B cell (primary cell): ENCODE results near the gene IL13RA1.

Experiments
- EZH2 ChIP-seq: IDR thresholded peaks from 2 replicates; pipeline ENCODE4 v1.6.1; 2012; ENCODE audit warnings: borderline replicate concordance, low read depth, mild to moderate bottlenecking, moderate library complexity, low read length; ENCODE audit not compliant: insufficient read depth, poor library complexity, severe bottlenecking
- TF ChIP-seq, protein P1 (sequence below): fragments of 200-600 bp; IDR thresholded peaks from one replicate; pipeline ENCODE4 v1.8.0; 2022; ENCODE audit warnings: antibody characterized with exemption, mild to moderate bottlenecking

DNA sequence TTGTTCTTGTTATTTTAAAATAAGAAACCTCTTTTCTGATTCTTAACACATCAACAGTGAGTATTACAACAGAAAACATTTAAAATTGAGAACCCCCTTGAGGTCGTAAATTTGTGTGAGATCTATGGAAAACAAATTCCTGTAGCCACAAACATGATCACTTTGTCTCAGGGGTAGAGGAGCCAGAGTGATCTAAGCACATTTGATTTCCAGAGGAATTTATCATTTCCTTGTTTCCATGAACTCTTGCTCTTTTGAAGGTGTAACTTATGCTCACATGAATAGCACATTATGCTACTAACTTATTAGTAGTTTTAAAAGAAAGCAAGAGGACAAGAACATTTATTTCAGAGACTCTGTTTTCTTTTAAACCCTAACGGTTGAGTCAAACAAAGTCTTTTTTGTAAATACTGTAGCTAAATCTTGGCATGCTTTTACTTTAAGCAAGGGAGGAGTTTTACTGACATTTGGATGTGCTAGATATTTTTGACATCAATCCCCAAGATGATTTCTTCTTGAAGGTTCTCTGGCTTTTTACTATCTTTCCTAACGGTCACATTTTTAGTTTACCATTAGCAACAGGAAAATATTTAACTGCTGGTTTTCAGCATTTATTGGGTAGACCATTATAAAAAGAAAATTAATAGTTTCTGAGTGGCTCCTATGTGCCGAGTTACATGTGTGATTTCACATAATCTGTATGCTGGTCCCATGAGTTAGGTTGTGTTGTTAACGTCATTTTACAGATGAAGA is 68.3 kb downstream of the IL13RA1 start:
- TF ChIP-seq, protein P1, sequence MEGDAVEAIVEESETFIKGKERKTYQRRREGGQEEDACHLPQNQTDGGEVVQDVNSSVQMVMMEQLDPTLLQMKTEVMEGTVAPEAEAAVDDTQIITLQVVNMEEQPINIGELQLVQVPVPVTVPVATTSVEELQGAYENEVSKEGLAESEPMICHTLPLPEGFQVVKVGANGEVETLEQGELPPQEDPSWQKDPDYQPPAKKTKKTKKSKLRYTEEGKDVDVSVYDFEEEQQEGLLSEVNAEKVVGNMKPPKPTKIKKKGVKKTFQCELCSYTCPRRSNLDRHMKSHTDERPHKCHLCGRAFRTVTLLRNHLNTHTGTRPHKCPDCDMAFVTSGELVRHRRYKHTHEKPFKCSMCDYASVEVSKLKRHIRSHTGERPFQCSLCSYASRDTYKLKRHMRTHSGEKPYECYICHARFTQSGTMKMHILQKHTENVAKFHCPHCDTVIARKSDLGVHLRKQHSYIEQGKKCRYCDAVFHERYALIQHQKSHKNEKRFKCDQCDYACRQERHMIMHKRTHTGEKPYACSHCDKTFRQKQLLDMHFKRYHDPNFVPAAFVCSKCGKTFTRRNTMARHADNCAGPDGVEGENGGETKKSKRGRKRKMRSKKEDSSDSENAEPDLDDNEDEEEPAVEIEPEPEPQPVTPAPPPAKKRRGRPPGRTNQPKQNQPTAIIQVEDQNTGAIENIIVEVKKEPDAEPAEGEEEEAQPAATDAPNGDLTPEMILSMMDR, result no peak
- no peak for TF ChIP-seq EZH2
